H9 (cell line): ENCODE measurements around the gene BCAS3. TPM values are rescaled to one million over a fixed set of nuclear protein-coding genes. Genes with fewer than 3 reads are reported as not detected.

Experiments used
- DNase-seq: peaks from one replicate; pipeline ENCODE4 v3.0.0-alpha.2; 2017
- H2AFZ ChIP-seq: one replicate; pipeline ENCODE4 v1.6.1; 2013; ENCODE audit warnings: mild to moderate bottlenecking, low read length, control low read depth, moderate library complexity
- H2AK5ac ChIP-seq: 2 replicates; pipeline ENCODE4 v1.6.1; 2013; ENCODE audit warnings: low read length, control low read depth, mixed read lengths; ENCODE audit not compliant: insufficient read length
- H2BK120ac ChIP-seq: one replicate; pipeline ENCODE4 v1.6.1; 2013; ENCODE audit warnings: low read depth, mild to moderate bottlenecking, low read length, control low read depth, inconsistent platforms; ENCODE audit not compliant: poor library complexity, severe bottlenecking
- H2BK12ac ChIP-seq: 2 replicates; pipeline ENCODE4 v1.6.1; 2013; ENCODE audit warnings: low read length, control low read depth, mixed read lengths, low read depth; ENCODE audit not compliant: insufficient read length
- H2BK15ac ChIP-seq: 2 replicates; pipeline ENCODE4 v1.6.1; 2013; ENCODE audit warnings: low read depth, low read length, control low read depth
- H2BK20ac ChIP-seq: one replicate; pipeline ENCODE4 v1.6.1; 2013; ENCODE audit warnings: low read depth, mild to moderate bottlenecking, low read length, control low read depth, inconsistent platforms; ENCODE audit not compliant: poor library complexity, severe bottlenecking
- H2BK5ac ChIP-seq: 2 replicates; pipeline ENCODE4 v1.6.1; 2013; ENCODE audit warnings: low read length, control low read depth, mixed read lengths; ENCODE audit not compliant: insufficient read length
- H3K14ac ChIP-seq: 2 replicates; pipeline ENCODE4 v1.6.1; 2013; ENCODE audit warnings: low read length, control low read depth; ENCODE audit not compliant: insufficient read depth
- H3K18ac ChIP-seq: 2 replicates; pipeline ENCODE4 v1.6.1; 2013; ENCODE audit warnings: low read depth, mild to moderate bottlenecking, mixed read lengths, low read length, control low read depth; ENCODE audit not compliant: insufficient read length
- H3K23ac ChIP-seq: 2 replicates; pipeline ENCODE4 v1.6.1; 2013; ENCODE audit warnings: low read length, control low read depth, mixed read lengths, low read depth; ENCODE audit not compliant: insufficient read length
- H3K23me2 ChIP-seq: 2 replicates; pipeline ENCODE4 v1.6.1; 2013; ENCODE audit warnings: low read depth, mild to moderate bottlenecking, mixed read lengths, low read length, control low read depth; ENCODE audit not compliant: insufficient read length, poor library complexity, severe bottlenecking
- H3K27ac ChIP-seq: 2 replicates; pipeline ENCODE4 v1.5.1; 2013; ENCODE audit warnings: low read length, control low read depth, mixed read lengths, low read depth; ENCODE audit not compliant: insufficient read length
- H3K27me3 ChIP-seq: 2 replicates; pipeline ENCODE4 v1.6.1; 2013; ENCODE audit warnings: low read length, control low read depth, inconsistent platforms; ENCODE audit not compliant: insufficient read depth
- H3K4ac ChIP-seq: 2 replicates; pipeline ENCODE4 v1.6.1; 2013; ENCODE audit warnings: low read depth, mild to moderate bottlenecking, control low read depth, inconsistent platforms, low read length, moderate library complexity
- H3K4me1 ChIP-seq: 2 replicates; pipeline ENCODE4 v1.6.1; 2013; ENCODE audit warnings: low read length, control low read depth, inconsistent platforms; ENCODE audit not compliant: insufficient read depth
- H3K4me2 ChIP-seq: 2 replicates; pipeline ENCODE4 v1.6.1; 2013; ENCODE audit warnings: low read length, control low read depth, mixed read lengths; ENCODE audit not compliant: insufficient read length, insufficient read depth
- H3K56ac ChIP-seq: 2 replicates; pipeline ENCODE4 v1.6.1; 2013; ENCODE audit warnings: low read depth, mild to moderate bottlenecking, mixed read lengths, low read length, control low read depth; ENCODE audit not compliant: insufficient read length
- H3K79me1 ChIP-seq: 2 replicates; pipeline ENCODE4 v1.6.1; 2013; ENCODE audit warnings: low read depth, mild to moderate bottlenecking, moderate library complexity, low read length, control low read depth, inconsistent platforms; ENCODE audit not compliant: insufficient read depth, poor library complexity, severe bottlenecking
- H3K79me2 ChIP-seq: 2 replicates; pipeline ENCODE4 v1.6.1; 2013; ENCODE audit warnings: low read length, control low read depth, inconsistent platforms; ENCODE audit not compliant: insufficient read depth
- H3K9ac ChIP-seq: 2 replicates; pipeline ENCODE4 v1.6.1; 2013; ENCODE audit warnings: low read length, control low read depth, mixed read lengths; ENCODE audit not compliant: insufficient read length; ENCODE audit errors: extremely low read depth
- H3K9me3 ChIP-seq: one replicate; pipeline ENCODE4 v1.6.1; 2013; ENCODE audit warnings: low read depth, low read length, inconsistent platforms; ENCODE audit not compliant: control insufficient read depth
- H3T11ph ChIP-seq: one replicate; pipeline ENCODE4 v1.6.1; 2013; ENCODE audit warnings: mild to moderate bottlenecking, low read length, control low read depth, inconsistent platforms
- H4K20me1 ChIP-seq: one replicate; pipeline ENCODE4 v1.6.1; 2013; ENCODE audit not compliant: control insufficient read depth, insufficient read length, insufficient read depth
- H4K5ac ChIP-seq: 2 replicates; pipeline ENCODE4 v1.6.1; 2013; ENCODE audit warnings: low read depth, mild to moderate bottlenecking, mixed read lengths, low read length, control low read depth; ENCODE audit not compliant: insufficient read length
- H4K8ac ChIP-seq: replicated peaks from 2 replicates; pipeline ENCODE4 v1.6.1; 2013; ENCODE audit warnings: low read length, control low read depth, mixed read lengths, low read depth; ENCODE audit not compliant: insufficient read length
- H4K91ac ChIP-seq: 2 replicates; pipeline ENCODE4 v1.6.1; 2013; ENCODE audit warnings: low read depth, mild to moderate bottlenecking, moderate library complexity, mixed read lengths, low read length, control low read depth; ENCODE audit not compliant: insufficient read length
- H3K27ac Mint-ChIP-seq, 3 experiments: 2 replicates in 2 of 3; 3 replicates in 1 of 3; pipeline ENCODE4 v1.8.0; 2020 to 2021; ENCODE audit warnings: mixed read lengths in 3 of 3, mild to moderate bottlenecking in 1 of 3, moderate library complexity in 1 of 3
- H3K27me3 Mint-ChIP-seq: 2 replicates; pipeline ENCODE4 v1.8.0; 2021; ENCODE audit warnings: low read depth, mild to moderate bottlenecking, moderate library complexity, mixed read lengths
- H3K36me3 Mint-ChIP-seq, 3 experiments: 2 replicates in 2 of 3; 3 replicates in 1 of 3; pipeline ENCODE4 v1.8.0; 2020 to 2021; ENCODE audit warnings: low read depth in 3 of 3, mixed read lengths in 3 of 3; ENCODE audit not compliant: insufficient read depth in 1 of 3
- H3K4me1 Mint-ChIP-seq, 2 experiments: 2 replicates each; pipeline ENCODE4 v1.8.0; 2020; ENCODE audit warnings: mixed read lengths in 2 of 2
- H3K4me3 Mint-ChIP-seq, 2 experiments: 2 replicates in 1 of 2; 3 replicates in 1 of 2; pipeline ENCODE4 v1.8.0; 2020 to 2021; ENCODE audit warnings: mild to moderate bottlenecking in 2 of 2, mixed read lengths in 2 of 2, moderate library complexity in 1 of 2
- H3K9me3 Mint-ChIP-seq, 2 experiments: 2 replicates in 1 of 2; 3 replicates in 1 of 2; pipeline ENCODE4 v1.8.0; 2020; ENCODE audit warnings: mild to moderate bottlenecking in 2 of 2, mixed read lengths in 2 of 2, moderate library complexity in 1 of 2
- CTCF ChIP-seq: fragments of 200-600 bp; sonication (generic); conservative IDR thresholded peaks from 3 replicates; pipeline ENCODE4 v1.8.0; 2021; ENCODE audit warnings: antibody characterized with exemption, mild to moderate bottlenecking
- WGBS: extraction: QIAGEN DNeasy Blood & Tissue Kit; methylation state at CpG from one replicate; pipeline ENCODE4 v1.1.7; 2013; ENCODE audit warnings: missing lambda C conversion rate, low lambda C conversion rate, mixed read lengths; ENCODE audit not compliant: insufficient read length; ENCODE audit errors: extremely low coverage; 5-methylcytosine and 5-hydroxymethylcytosine counted together
- total RNA-seq: library from RNA; stranded (reverse); gene quantifications from 2 replicates; pipeline ENCODE4 v1.2.1, GENCODE V29; 2021

The BCAS3 gene
- total RNA-seq, 1 experiment from 2014 or later = 22.4 TPM

GRCh38 chr17:60864708-60865005 lies 187.0 kb downstream of the BCAS3 start:
- no peak overlapping the region for H3K18ac ChIP-seq
- H2BK12ac ChIP-seq = no peak overlapping the region
- Mint-ChIP-seq H3K27ac (no peak overlapping the region), H3K4me3 (no peak overlapping the region), H3K4me1 (no peaks in the 10 kb centered on the region), H3K9me3 (no peaks in the 10 kb centered on the region), H3K27me3 (no peaks in the 10 kb centered on the region), H3K36me3 (no peaks in the 10 kb centered on the region)
- H3K9me3 ChIP-seq = no peaks in the 10 kb centered on the region
- no peaks in the 10 kb centered on the region for H3K79me1 ChIP-seq
- no peak overlapping the region for H3K4me2 ChIP-seq
- no peak overlapping the region for H2BK15ac ChIP-seq
- H2BK20ac ChIP-seq = no peak overlapping the region
- H3K27me3 ChIP-seq = no peaks in the 10 kb centered on the region
- H2AFZ ChIP-seq = no peak overlapping the region
- no peak overlapping the region for H2BK120ac ChIP-seq
- no peak overlapping the region for H3K27ac ChIP-seq
- no peak overlapping the region for H3K4ac ChIP-seq
- no peaks in the 10 kb centered on the region for H3K79me2 ChIP-seq
- no peaks in the 10 kb centered on the region for H3K4me1 ChIP-seq
- no peak overlapping the region for H4K91ac ChIP-seq
- WGBS = no CpG with 5 or more reads among the region's 2 CpGs
- H3K23me2 ChIP-seq = no peaks in the 10 kb centered on the region
- no peak overlapping the region for H3T11ph ChIP-seq
- no peak overlapping the region for H4K5ac ChIP-seq
- H3K14ac ChIP-seq = no peak overlapping the region
- no peaks in the 10 kb centered on the region for H4K20me1 ChIP-seq
- H4K8ac ChIP-seq = no peak overlapping the region
- no peak for TF ChIP-seq CTCF
- DNase-seq = no peak
- no peak overlapping the region for H3K56ac ChIP-seq
- H3K9ac ChIP-seq = no peak overlapping the region
- H2AK5ac ChIP-seq = no peak overlapping the region
- no peak overlapping the region for H2BK5ac ChIP-seq
- H3K23ac ChIP-seq = no peak overlapping the region
